HCT116 (cell line): ENCODE data around the gene ZNF655. TPM values are rescaled to one million over a fixed set of nuclear protein-coding genes. Genes with fewer than 3 reads are reported as not detected.

Experiments
- ATAC-seq: fragments of 200-7000 bp; cut with Tn5 transposase; 2 replicates; pipeline ENCODE4 v1.9.1; 2020; ENCODE audit warnings: mild to moderate bottlenecking, moderate library complexity
- BruUV-seq: library from RNA; stranded (reverse); fragments of 400-500 nt; replicated peaks from 2 replicates; lab custom pipeline; 2021; lab: Mats Ljungman, UMichigan
- CTCF ChIA-PET: fragments of 300-600 bp; sonication (Branson Sonifier 250); formaldehyde crosslinking; loops from one replicate; lab custom pipeline; 2021; ENCODE audit warnings: antibody characterized with exemption; lab: Charles Lee
- POLR2A ChIA-PET: fragments of 300-600, 350-600 bp; sonication (Branson Sonifier 250); formaldehyde crosslinking; loops from one replicate; lab custom pipeline; 2021; ENCODE audit warnings: antibody characterized with exemption; lab: Charles Lee
- RAD21 ChIA-PET, 2 experiments: fragments of 300-600 bp; sonication (Branson Sonifier 250); formaldehyde crosslinking; loops; one replicate each; lab custom pipeline; 2023; ENCODE audit warnings: low total read pairs in 2 of 2; ENCODE audit not compliant: uncharacterized antibody in 2 of 2, unreplicated experiment in 2 of 2, low non-redundant PET in 1 of 2; lab: Charles Lee
- DNase-seq: peaks from one replicate; pipeline ENCODE4 v3.0.0-alpha.2; 2010; ENCODE audit warnings: low read depth, low spot score
- H2AFZ ChIP-seq: fragments of 200-600 bp; shearing (Covaris generic), sonication (generic); 2 replicates; pipeline ENCODE4 v1.6.1; 2017; ENCODE audit warnings: low read depth, mixed run types, mixed read lengths, antibody characterized with exemption, low read length; ENCODE audit not compliant: poor library complexity, severe bottlenecking
- H3K27ac ChIP-seq: 2 replicates; pipeline ENCODE4 v1.5.1; 2012; ENCODE audit warnings: low read depth, low read length
- H3K27me3 ChIP-seq: fragments of 200-600 bp; sonication (generic); 2 replicates; pipeline ENCODE4 v1.6.1; 2016; ENCODE audit warnings: mixed run types, low read length, mixed read lengths; ENCODE audit not compliant: insufficient read depth
- H3K36me3 ChIP-seq, 2 experiments: fragments of 200-500 bp in 1 of 2; fragments of 200-600 bp in 1 of 2; sonication (Bioruptor generic) in 1 of 2; sonication (generic) in 1 of 2; 2 replicates each; pipeline versions ENCODE4 v1.5.1 to v1.6.1; 2014 to 2016; ENCODE audit warnings: low read length in 2 of 2, inconsistent platforms in 1 of 2, mixed read lengths in 1 of 2, mixed run types in 1 of 2; ENCODE audit not compliant: insufficient read depth in 2 of 2, control insufficient read depth in 1 of 2
- H3K4me1 ChIP-seq, 2 experiments: fragments of 200-600 bp in 1 of 2; sonication (generic) in 1 of 2; 2 replicates each; pipeline versions ENCODE4 v1.5.1 to v1.6.1; 2012 to 2017; ENCODE audit warnings: low read length in 2 of 2, inconsistent platforms in 1 of 2, mild to moderate bottlenecking in 1 of 2, mixed read lengths in 1 of 2, mixed run types in 1 of 2, moderate library complexity in 1 of 2; ENCODE audit not compliant: insufficient read depth in 2 of 2, control insufficient read depth in 1 of 2
- H3K4me2 ChIP-seq: fragments of 200-600 bp; sonication (generic); 2 replicates; pipeline ENCODE4 v1.6.1; 2017; ENCODE audit warnings: mixed run types, low read length, mixed read lengths
- H3K4me3 ChIP-seq, 2 experiments: fragments of 200-600 bp in 1 of 2; sonication (generic) in 1 of 2; replicated peaks in 1 of 2; 2 replicates each; pipeline ENCODE4 v1.5.1; 2011 to 2016; ENCODE audit warnings: low read length in 2 of 2, control low read depth in 1 of 2, low read depth in 1 of 2, mild to moderate bottlenecking in 1 of 2, mixed read lengths in 1 of 2, mixed run types in 1 of 2
- H3K79me2 ChIP-seq: fragments of 200-600 bp; sonication (generic); 2 replicates; pipeline ENCODE4 v1.6.1; 2017; ENCODE audit warnings: mild to moderate bottlenecking, mixed run types, low read length, moderate library complexity, mixed read lengths; ENCODE audit not compliant: insufficient read depth
- H3K9ac ChIP-seq: fragments of 200-600 bp; sonication (generic); 2 replicates; pipeline ENCODE4 v1.6.1; 2016; ENCODE audit warnings: low read length, mixed read lengths
- H3K9me2 ChIP-seq: fragments of 200-600 bp; sonication (generic), shearing (Covaris generic); 2 replicates; pipeline ENCODE4 v1.6.1; 2017; ENCODE audit warnings: mixed run types, mild to moderate bottlenecking, moderate library complexity; ENCODE audit not compliant: insufficient read depth
- H3K9me3 ChIP-seq, 2 experiments: fragments of 200-500 bp in 1 of 2; fragments of 200-600 bp in 1 of 2; sonication (Bioruptor generic) in 1 of 2; sonication (generic) in 1 of 2; 2 replicates each; pipeline ENCODE4 v1.6.1; 2014 to 2017; ENCODE audit warnings: low read length in 2 of 2, mixed read lengths in 2 of 2, inconsistent platforms in 1 of 2, low read depth in 1 of 2, mild to moderate bottlenecking in 1 of 2, mixed run types in 1 of 2, moderate library complexity in 1 of 2; ENCODE audit not compliant: control insufficient read depth in 1 of 2, insufficient read depth in 1 of 2
- H4K20me1 ChIP-seq: fragments of 200-600 bp; sonication (generic), shearing (Covaris generic); 2 replicates; pipeline ENCODE4 v1.6.1; 2017; ENCODE audit warnings: mixed run types, mild to moderate bottlenecking, moderate library complexity; ENCODE audit not compliant: insufficient read depth
- ATF3 ChIP-seq: IDR thresholded peaks from 2 replicates; pipeline ENCODE4 v1.6.1; 2012
- CBX3 ChIP-seq: IDR thresholded peaks from 2 replicates; pipeline ENCODE4 v1.6.1; 2012; ENCODE audit warnings: low read depth
- EGR1 ChIP-seq: IDR thresholded peaks from 2 replicates; pipeline ENCODE4 v1.6.1; 2012; ENCODE audit warnings: low read depth
- EZH2 ChIP-seq: fragments of 200-600 bp; sonication (generic); IDR thresholded peaks from 2 replicates; pipeline ENCODE4 v1.6.1; 2017; ENCODE audit warnings: antibody characterized with exemption, mixed run types
- EZH2phosphoT487 ChIP-seq: fragments of 200-600 bp; IDR thresholded peaks from 2 replicates; pipeline ENCODE4 v1.6.1; 2018; ENCODE audit warnings: antibody characterized with exemption, borderline replicate concordance
- FOSL1 ChIP-seq: IDR thresholded peaks from 2 replicates; pipeline ENCODE4 v1.6.1; 2012; ENCODE audit warnings: low read depth
- POLR2AphosphoS5 ChIP-seq: IDR thresholded peaks from 2 replicates; pipeline ENCODE4 v1.6.1; 2011; ENCODE audit warnings: mild to moderate bottlenecking, low read depth, low read length, moderate library complexity
- REST ChIP-seq: IDR thresholded peaks from 2 replicates; pipeline ENCODE4 v1.6.1; 2012; ENCODE audit warnings: low read depth
- SIN3A ChIP-seq: IDR thresholded peaks from 2 replicates; pipeline ENCODE4 v1.6.1; 2012; ENCODE audit warnings: low read depth
- SRF ChIP-seq: IDR thresholded peaks from 2 replicates; pipeline ENCODE4 v1.6.1; 2012; ENCODE audit warnings: low read depth
- TCF7L2 ChIP-seq: IDR thresholded peaks from 2 replicates; pipeline ENCODE4 v1.7.0; 2011; ENCODE audit warnings: borderline replicate concordance, inconsistent platforms; ENCODE audit not compliant: insufficient read depth, insufficient read length; ENCODE audit errors: extremely low read depth
- YY1 ChIP-seq: IDR thresholded peaks from 2 replicates; pipeline ENCODE4 v1.6.1; 2011; ENCODE audit warnings: low read length, low read depth, moderate library complexity, mild to moderate bottlenecking; ENCODE audit not compliant: insufficient replicate concordance; ENCODE audit errors: extremely low read depth
- ZFX ChIP-seq: fragments of 450-650 bp; IDR thresholded peaks from 2 replicates; pipeline ENCODE4 v1.6.1; 2017
- intact Hi-C: fragments of 100-400 bp; cut with micrococcal nuclease; formaldehyde crosslinking; loops from 2 replicates; pipeline ENCODE4 v1.10.0; 2022
- total RNA-seq: library from RNA; stranded (reverse); gene quantifications from one replicate; pipeline ENCODE4 v1.2.1, GENCODE V29; 2021; ENCODE audit not compliant: unreplicated experiment
- TF ChIP-seq, protein P1 (sequence below), 3 experiments: fragments of 200-600 bp in 1 of 3; sonication (generic) in 1 of 3; IDR thresholded peaks in 2 of 3; conservative IDR thresholded peaks in 1 of 3; 2 replicates each; pipeline ENCODE4 v1.5.1; 2012 to 2017; ENCODE audit warnings: low read depth in 2 of 3, low read length in 2 of 3, antibody characterized with exemption in 1 of 3, borderline replicate concordance in 1 of 3, control low read depth in 1 of 3, mild to moderate bottlenecking in 1 of 3, mixed read lengths in 1 of 3, mixed run types in 1 of 3, moderate library complexity in 1 of 3; ENCODE audit not compliant: insufficient read depth in 1 of 3
- TF ChIP-seq, protein P2 (sequence below): IDR thresholded peaks from 2 replicates; pipeline ENCODE4 v1.6.1; 2012

ZNF655 gene
- total RNA-seq, 1 experiment from 2014 or later, result 45.0 TPM

- no peak for TF ChIP-seq REST
- TF ChIP-seq FOSL1, result no peak
- no peak for TF ChIP-seq POLR2AphosphoS5
- TF ChIP-seq, protein P1, sequence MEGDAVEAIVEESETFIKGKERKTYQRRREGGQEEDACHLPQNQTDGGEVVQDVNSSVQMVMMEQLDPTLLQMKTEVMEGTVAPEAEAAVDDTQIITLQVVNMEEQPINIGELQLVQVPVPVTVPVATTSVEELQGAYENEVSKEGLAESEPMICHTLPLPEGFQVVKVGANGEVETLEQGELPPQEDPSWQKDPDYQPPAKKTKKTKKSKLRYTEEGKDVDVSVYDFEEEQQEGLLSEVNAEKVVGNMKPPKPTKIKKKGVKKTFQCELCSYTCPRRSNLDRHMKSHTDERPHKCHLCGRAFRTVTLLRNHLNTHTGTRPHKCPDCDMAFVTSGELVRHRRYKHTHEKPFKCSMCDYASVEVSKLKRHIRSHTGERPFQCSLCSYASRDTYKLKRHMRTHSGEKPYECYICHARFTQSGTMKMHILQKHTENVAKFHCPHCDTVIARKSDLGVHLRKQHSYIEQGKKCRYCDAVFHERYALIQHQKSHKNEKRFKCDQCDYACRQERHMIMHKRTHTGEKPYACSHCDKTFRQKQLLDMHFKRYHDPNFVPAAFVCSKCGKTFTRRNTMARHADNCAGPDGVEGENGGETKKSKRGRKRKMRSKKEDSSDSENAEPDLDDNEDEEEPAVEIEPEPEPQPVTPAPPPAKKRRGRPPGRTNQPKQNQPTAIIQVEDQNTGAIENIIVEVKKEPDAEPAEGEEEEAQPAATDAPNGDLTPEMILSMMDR (IDR thresholded peaks at IDR 0.05 in 2 of 3, conservative IDR thresholded peaks at IDR 0.05 in 1 of 3; ENCODE audit: borderline replicate concordance in 1 of 3, insufficient read depth in 1 of 3, low read depth in 2 of 3, low read length in 2 of 3), result no peak
- TF ChIP-seq, protein P2, sequence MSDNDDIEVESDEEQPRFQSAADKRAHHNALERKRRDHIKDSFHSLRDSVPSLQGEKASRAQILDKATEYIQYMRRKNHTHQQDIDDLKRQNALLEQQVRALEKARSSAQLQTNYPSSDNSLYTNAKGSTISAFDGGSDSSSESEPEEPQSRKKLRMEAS, result no peak
Measured at GRCh38 chr7:99514050-99514449, 44.4 kb upstream of the ZNF655 start (continued).

- Histone ChIP-seq H3K9ac (no peak overlapping the region), H3K9me3 (no peaks in the 10 kb centered on the region), H4K20me1 (no peaks in the 10 kb centered on the region), H3K36me3 (peaks cover 20 to 25% of the 10 kb centered on the region in 2 experiments; a peak in 3 of 4 replicates), H2AFZ (no peak overlapping the region), H3K79me2 (no peaks in the 10 kb centered on the region), H3K4me3 (no peak overlapping the region), H3K27ac (no peak overlapping the region), H3K4me1 (no peaks in the 10 kb centered on the region), H3K4me2 (no peak overlapping the region), H3K27me3 (no peaks in the 10 kb centered on the region), H3K9me2 (no peaks in the 10 kb centered on the region)
- POLR2A ChIA-PET, result interaction anchor here (1.1 kb wide), 1 partner anchor 17 kb away, joined by 4 read pairs; the partner anchor contains the start of gene ZKSCAN5
- intact Hi-C loops, result loop anchor here (10.0 kb wide), 2 partner anchors 93 to 393 kb away; partner anchors contain the start of genes TRIM4 and ZSCAN25
- RAD21 ChIA-PET, result no interaction called here
- CTCF ChIA-PET, result no interaction called here
- DNase-seq (no peak), ATAC-seq (no peak)
- no TSS peak for BruUV-seq
- TF ChIP-seq YY1 (no peak), EZH2 (no peak), TCF7L2 (no peak), ZFX (no peak), SRF (no peak), EZH2phosphoT487 (no peak), EGR1 (no peak), SIN3A (no peak), CBX3 (no peak), ATF3 (no peak), REST (no peak), FOSL1 (no peak)
- TF ChIP-seq, protein P2, result no peak
Measured at GRCh38 chr7:99521399-99521798, 37.0 kb upstream of the ZNF655 start.
